Stimulated activated naive CD4-positive, alpha-beta T cell (primary cell): Measurements from ENCODE around the gene UNC119.

Experiments used
- DNase-seq, 6 experiments: peaks; one replicate each; lab custom pipeline; 2025; lab: John Stamatoyannopoulos, UW

UNC119 gene

GRCh38 chr17:28544402-28545140 lies 7.9 kb downstream of the UNC119 start:
- no peak for DNase-seq

- DNase-seq = no peak
Measured at GRCh38 chr17:28541439-28541838, 11.0 kb downstream of the UNC119 start.

GRCh38 chr17:28540231-28540630 lies 12.2 kb downstream of the UNC119 start:
- no peak for DNase-seq

- no peak for DNase-seq
Measured at GRCh38 chr17:28538296-28538895, 14.0 kb downstream of the UNC119 start.

- no peak for DNase-seq
Measured at GRCh38 chr17:28537219-28537610, 15.2 kb downstream of the UNC119 start.

- no peak for DNase-seq
Measured at GRCh38 chr17:28536532-28537218, 15.7 kb downstream of the UNC119 start.

GRCh38 chr17:28534740-28535375 lies 17.6 kb downstream of the UNC119 start:
- no peak for DNase-seq

- no peak for DNase-seq
Measured at GRCh38 chr17:28533091-28533807, 19.2 kb downstream of the UNC119 start.

- no peak for DNase-seq
Measured at GRCh38 chr17:28532050-28532960, 20.1 kb downstream of the UNC119 start.

- no peak for DNase-seq
Measured at GRCh38 chr17:28530926-28531325, 21.5 kb downstream of the UNC119 start.

- no peak for DNase-seq
Measured at GRCh38 chr17:28530250-28530649, 22.2 kb downstream of the UNC119 start.

GRCh38 chr17:28529013-28529400 lies 23.4 kb downstream of the UNC119 start:
- DNase-seq = no peak

- DNase-seq = no peak
Measured at GRCh38 chr17:28528327-28529012, 24.0 kb downstream of the UNC119 start.

GRCh38 chr17:28527859-28528258 lies 24.6 kb downstream of the UNC119 start:
- DNase-seq = no peak

- no peak for DNase-seq
Measured at GRCh38 chr17:28527181-28527681, 25.2 kb downstream of the UNC119 start.

GRCh38 chr17:28526381-28526780 lies 26.0 kb downstream of the UNC119 start:
- no peak for DNase-seq

- DNase-seq = no peak
Measured at GRCh38 chr17:28524476-28525424, 27.7 kb downstream of the UNC119 start.

GRCh38 chr17:28523876-28524275 lies 28.5 kb downstream of the UNC119 start:
- no peak for DNase-seq

- DNase-seq = no peak
Measured at GRCh38 chr17:28523186-28523585, 29.2 kb downstream of the UNC119 start.
